ENCODE results near the gene APBB2.

Gene APBB2

DNA sequence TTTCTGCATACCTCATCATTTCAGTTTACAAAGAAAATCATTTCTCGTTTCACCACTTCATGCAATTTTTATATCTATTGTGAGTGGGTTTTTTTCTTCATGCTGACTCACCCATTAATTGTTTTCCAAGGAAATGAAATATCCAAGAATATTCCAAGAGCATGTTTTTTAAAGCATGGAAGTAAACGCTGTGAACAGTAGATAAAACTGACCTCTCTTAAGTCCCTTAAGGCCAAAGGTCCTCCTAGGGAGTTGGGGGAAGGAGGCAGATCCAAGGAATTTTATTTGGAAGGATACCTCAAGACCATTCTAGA lies 2.6 kb upstream of the APBB2 start:
- H3K4me3 ChIP-seq (ENCODE audit: low read length): no peak overlapping the region; the same call in 1 of the 2 replicates
- no peak for DNase-seq (ENCODE audit: low read depth, low spot score)

DNA sequence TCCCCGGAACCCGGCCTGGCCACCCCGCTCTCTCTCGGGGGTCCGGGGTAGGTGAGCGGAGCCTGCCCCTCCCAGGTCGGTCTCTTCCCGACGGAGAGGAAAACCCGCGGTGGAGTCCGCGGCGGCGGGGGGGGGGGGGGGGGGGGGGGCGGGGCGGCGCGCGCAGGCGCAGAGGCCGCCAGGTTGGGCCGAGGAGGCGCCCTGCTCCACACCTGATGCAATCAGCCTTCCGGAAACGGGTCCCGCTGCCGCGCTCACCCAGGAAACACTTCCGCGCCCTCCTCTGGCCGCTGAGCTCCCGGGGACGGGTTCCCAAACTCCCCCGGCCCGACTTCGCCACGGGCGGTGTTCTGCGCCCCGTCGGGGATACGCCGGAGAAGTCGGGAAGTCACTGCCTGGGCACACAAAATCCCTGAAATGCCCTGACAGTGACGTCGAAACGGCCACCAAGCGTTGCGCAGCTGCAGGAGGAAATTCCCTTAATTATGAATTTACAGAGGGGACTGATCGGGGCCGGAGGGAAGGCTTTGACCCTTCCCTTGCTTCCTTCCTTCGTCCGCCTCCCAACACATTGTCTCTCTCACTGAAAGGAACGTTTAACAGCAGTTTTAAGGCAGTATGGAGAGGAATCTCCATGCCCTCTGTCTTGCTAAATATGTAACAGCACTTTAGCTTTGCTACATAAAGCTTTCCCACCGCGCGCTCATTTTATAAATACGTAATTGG lies 2.1 kb upstream of the APBB2 start:
- H3K4me3 ChIP-seq (ENCODE audit: low read length): peak overlapping the region; percentile 53
- peak; percentile 56 for DNase-seq (ENCODE audit: low read depth, low spot score)

DNA sequence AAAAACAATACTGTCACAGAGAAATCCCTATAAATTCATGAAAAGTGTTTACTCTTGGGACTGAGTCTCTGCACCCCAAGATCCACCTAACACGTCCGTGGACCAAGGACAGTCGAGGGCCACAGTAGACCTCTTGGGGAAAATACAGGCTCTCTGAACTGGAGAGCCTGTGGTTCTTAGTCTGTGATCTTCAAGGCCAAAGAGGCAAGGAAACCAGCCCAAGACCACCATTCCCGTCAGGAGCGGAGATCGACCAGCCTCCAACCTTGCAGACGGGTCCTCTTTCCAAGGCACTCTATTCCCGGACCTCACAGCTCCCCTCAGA lies 1.6 kb upstream of the APBB2 start:
- no peak for DNase-seq (ENCODE audit: low read depth, low spot score)
- H3K4me3 ChIP-seq (ENCODE audit: low read length): peak overlapping the region; percentile 53

DNA sequence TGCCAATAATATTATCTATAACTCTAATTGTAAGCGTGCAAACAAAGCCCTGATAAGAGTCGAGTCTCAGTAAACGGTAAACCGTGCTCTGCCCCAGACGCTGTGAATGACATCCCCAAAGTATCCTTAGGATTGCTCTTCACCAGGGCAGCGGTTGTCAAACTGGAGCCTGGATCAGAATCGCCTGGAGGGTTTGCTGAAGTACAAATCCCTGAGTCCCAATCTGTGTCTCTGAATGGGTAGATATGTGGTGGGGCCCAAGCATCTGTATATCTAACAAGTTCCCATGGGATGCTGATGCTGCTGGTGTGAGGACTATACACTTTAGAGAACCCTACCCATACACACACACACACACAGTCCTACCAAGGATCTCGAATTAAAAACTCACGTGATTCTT lies 813 bp upstream of the APBB2 start:
- no peak for DNase-seq (ENCODE audit: low read depth, low spot score)
- H3K4me3 ChIP-seq (ENCODE audit: low read length): no peak overlapping the region

DNA sequence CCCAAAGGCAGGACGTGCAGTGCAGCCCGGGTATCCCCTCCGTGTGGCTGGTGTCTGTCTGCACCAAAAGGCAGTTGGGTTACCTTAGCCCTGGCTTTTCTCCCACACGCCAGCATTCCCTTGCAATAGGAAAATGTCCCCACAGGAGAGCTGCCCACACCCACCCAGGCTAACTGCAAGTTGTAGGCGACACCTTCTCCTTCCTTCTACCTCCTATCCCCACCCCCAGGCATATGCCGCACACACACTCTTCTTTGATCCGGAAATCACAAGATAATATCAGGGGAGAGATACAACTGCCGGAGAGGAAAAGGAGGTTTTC lies 444 bp upstream of the APBB2 start:
- no peak for DNase-seq (ENCODE audit: low read depth, low spot score)
- peak overlapping the region; percentile 65 for H3K4me3 ChIP-seq (ENCODE audit: low read length)

DNA sequence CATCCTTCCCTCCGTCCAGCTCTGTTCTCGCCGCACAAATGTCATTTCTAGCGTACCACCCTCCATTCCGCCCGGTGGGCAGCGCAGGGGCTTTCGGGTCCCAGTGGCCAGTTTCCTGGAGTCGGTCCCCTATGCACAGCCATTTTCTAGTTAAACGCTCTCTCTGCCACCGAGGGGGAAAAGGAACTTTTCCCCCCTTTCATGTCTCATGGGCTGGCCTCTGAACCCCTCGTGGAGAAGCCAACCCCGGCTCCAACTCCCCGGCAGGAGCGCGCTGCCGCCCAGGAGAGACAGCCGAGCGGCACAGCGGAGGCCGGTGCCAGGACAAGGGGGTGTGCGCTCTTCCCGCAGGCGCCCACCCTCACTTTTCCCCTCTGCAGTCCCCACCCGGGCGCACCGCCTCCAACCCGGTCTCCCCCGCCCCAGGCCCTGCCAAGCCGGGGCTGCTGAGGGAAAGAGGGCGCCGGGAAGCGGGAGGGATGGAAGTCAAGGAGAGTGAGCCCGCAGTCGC lies 662 bp downstream of the APBB2 start:
- DNase-seq (ENCODE audit: low read depth, low spot score): no peak
- peak overlapping the region; percentile 65 for H3K4me3 ChIP-seq (ENCODE audit: low read length)

DNA sequence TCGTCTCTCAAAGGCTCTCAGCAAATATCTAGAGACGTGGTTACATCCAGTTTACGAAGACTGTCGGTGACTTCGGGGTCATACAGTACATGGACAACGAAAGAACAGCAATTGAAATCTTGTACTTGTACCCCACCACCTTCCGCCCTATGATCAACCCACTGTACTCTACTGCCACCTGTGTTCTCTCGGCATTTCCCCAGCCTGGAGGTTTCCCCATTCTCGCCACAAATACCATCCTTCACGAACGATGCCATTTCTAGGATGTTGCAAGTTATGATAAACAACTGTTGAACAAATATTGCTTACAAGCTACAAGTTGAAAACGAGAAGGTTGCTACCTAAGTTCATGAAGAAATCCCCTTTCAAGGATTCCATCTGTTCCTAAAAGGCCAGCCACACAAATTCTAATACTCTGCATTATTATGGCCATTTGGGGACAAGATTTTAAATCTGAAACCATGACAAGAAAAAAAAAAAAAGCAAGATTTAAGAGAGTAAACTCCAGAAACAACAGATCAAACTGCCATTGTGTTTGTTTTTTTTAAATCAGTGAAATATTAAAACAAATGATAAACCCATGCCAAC lies 1.6 kb downstream of the APBB2 start:
- H3K4me3 ChIP-seq (ENCODE audit: low read length): no peak overlapping the region
- no peak for DNase-seq (ENCODE audit: low read depth, low spot score)

DNA sequence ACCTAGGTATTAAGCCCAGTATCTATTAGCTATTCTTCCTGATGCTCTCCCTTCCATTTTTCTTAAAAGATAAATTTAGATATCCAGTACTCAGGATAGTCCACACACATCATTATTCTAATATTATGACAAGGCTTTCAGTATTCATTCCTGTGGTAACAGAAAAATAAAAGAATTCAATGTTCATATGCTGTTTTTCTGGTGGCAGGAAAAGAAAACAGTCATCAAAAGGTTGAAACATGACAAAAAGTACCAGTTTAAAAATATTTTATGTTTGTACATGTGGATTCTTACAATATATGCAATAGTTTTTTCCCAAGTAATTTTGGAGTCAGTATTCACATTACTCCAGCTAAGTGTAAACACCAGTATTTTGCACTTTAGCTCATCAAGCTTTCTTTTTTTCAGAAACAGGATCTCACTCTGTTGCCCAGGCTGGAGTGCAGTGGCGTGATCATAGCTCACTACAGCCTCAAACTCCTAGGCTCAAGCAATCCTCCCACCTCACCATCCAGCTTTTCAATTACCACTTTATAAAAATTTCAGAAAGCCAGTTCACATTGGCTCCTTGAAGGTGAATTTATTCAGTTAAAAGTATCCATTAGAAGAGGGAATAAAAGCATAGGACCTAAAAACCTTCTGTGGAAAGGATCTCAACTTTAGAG lies 2.3 kb downstream of the APBB2 start:
- no peak for DNase-seq (ENCODE audit: low read depth, low spot score)
- H3K4me3 ChIP-seq (ENCODE audit: low read length): no peak overlapping the region

DNA sequence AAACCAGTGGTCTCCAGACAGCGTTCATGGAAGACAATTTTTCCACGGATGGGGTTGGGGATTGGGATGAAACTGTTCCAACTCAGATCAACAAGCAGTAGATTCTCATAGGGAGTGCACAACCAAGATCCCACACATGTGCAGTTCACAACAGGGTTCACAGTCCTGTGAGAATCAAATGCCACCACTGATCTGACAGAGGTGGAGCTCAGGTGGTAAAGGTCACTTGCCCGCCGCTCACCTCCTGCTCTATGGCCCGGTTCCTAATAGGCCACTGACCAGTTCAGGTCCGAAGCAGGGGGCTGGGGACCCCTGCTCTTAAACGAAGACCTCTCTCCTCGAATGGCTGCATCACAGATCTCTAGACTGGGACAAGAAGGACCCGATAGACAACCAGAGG lies 4.4 kb downstream of the APBB2 start:
- H3K4me3 ChIP-seq (ENCODE audit: low read length): no peak overlapping the region
- DNase-seq (ENCODE audit: low read depth, low spot score): no peak

DNA sequence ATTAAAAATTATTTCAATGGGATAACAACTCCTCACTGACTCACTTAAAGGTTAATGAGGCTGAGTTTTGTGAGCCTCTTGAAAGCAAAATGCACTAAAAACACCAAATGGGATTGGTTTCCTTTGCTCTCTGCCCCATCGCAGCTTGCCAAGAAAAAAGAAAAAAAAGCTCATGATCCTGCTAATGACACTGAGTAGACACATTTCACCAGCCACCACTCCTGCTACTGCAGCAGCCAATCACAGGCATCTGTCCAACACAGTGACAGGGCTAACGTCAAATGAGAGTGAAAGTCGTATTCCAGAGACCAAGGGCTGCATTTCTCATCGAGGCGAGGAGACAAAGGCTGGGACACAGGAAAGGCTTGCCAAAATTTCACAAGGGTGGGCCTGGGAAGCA lies 5.2 kb downstream of the APBB2 start:
- no peak for DNase-seq (ENCODE audit: low read depth, low spot score)
- no peak overlapping the region for H3K4me3 ChIP-seq (ENCODE audit: low read length)

DNA sequence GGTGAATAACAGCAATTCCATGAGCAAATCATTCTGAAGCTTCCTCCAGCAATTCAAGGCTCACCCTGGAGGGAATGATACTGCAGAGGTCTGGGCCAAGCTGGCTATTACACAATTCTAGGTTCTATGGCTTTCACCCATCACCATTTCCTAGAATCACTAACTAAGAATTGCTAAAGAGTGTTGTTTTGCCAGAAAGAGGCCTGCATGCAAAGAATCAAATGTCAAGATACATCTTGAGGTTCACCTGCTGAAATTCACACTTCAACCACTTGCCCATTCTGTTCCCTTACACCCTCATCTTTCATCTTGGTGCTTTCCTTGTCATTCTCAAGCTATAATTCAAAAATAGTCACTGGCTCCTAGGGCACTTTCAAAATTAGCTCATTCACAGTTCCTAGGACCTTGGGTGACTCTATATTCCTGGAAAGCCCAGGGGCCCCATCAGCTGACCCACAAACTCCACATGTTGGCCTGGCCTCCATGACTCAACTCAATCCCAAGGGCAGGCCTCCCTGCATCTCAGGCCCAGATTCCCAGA lies 7.0 kb downstream of the APBB2 start:
- H3K4me3 ChIP-seq (ENCODE audit: low read length): no peak overlapping the region
- DNase-seq (ENCODE audit: low read depth, low spot score): no peak

DNA sequence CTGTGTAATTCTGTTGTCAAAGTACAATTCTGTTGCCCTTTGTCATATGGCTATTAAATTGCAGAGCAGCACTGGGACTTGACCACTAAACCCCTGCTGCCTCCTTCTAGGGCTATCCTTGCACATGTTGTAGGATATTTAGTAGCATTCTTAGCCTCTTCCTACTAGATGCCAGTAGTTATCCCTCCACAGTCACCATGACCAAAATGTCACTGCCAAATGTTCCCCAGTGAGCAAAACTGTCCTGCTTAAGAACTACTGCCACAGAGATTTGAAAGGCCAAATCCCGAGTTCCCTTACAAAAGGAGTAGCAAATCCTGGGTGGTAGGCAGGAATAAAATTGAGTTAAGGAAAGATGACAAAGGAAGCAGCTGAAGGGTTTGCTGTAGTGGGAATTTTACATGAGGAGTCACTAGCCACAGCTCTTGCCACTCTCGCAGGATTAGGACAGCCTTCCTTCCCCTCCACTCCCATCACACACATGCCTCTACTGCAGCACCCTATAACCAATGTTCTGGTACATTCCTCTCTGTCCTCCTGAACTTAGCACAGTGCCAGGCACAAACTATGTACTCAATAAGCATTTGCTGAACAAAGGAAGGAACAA lies 8.4 kb downstream of the APBB2 start:
- no peak overlapping the region for H3K4me3 ChIP-seq (ENCODE audit: low read length)
- DNase-seq (ENCODE audit: low read depth, low spot score): no peak

DNA sequence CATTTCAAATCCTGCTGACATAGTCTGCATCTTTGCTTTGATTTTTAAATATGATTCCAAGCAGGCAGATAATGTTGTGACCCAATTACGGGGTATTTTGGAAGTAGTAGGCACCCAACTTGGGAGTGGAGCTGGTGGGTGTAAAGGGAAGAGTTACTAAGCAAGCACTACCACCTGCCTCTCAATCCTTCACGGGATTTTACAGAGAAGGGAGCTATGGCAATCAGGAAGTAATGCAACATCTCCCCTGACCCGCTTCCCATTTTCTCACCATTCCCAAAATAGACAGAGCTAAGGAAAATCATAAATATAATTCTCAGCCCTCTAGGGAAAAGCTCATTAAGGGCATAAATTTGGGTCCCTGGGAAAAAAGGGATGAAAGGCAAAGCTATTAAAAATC lies 9.2 kb downstream of the APBB2 start:
- no peak overlapping the region for H3K4me3 ChIP-seq (ENCODE audit: low read length)
- no peak for DNase-seq (ENCODE audit: low read depth, low spot score)

DNA sequence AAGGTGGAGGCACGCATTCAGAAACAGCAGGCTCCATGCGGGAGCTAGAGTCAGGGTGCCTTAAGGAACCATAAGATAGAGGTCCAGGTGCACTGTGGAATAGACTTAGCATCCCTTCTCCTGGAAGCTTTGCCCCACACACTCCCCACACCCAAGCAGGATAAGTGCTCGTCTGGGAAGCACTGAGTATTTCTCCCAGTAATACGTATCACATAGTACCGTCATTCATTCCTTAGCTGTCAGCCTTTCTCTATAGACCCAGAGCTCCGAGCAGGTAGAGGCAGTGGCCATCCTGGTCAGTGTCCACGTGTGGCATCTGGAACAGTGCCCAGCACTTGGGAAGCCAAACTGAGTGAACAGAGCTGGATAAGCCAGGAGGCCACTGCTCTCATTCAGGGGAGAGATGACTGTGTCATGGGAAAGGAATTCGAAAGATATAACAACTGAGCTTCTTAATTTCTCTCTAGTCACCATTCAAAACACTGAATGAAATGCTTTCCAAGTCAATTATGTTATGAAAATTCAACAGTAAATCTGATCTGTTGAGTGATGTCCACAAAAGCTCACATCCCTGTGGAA lies 9.9 kb downstream of the APBB2 start:
- DNase-seq (ENCODE audit: low read depth, low spot score): no peak
- no peak overlapping the region for H3K4me3 ChIP-seq (ENCODE audit: low read length)

DNA sequence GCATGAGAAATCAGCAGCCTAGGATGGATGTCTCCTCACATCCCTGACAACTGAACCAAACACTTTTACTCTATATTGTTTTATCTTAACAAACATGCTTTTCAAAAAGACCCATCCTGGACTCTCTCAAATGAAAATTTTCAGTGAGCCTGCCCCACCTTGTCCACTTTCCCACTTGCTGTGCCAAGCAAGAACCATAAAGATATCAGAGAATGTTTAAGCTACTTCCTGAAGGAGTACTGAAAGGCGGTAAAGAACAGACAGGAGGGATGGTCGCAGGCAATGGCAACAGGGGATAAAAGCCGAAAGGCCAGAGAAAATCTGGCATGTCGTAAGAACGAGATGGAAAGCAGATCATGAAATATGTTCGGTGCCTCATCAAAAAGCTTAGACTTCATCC lies 10.5 kb downstream of the APBB2 start:
- no peak for DNase-seq (ENCODE audit: low read depth, low spot score)
- no peak overlapping the region for H3K4me3 ChIP-seq (ENCODE audit: low read length)

DNA sequence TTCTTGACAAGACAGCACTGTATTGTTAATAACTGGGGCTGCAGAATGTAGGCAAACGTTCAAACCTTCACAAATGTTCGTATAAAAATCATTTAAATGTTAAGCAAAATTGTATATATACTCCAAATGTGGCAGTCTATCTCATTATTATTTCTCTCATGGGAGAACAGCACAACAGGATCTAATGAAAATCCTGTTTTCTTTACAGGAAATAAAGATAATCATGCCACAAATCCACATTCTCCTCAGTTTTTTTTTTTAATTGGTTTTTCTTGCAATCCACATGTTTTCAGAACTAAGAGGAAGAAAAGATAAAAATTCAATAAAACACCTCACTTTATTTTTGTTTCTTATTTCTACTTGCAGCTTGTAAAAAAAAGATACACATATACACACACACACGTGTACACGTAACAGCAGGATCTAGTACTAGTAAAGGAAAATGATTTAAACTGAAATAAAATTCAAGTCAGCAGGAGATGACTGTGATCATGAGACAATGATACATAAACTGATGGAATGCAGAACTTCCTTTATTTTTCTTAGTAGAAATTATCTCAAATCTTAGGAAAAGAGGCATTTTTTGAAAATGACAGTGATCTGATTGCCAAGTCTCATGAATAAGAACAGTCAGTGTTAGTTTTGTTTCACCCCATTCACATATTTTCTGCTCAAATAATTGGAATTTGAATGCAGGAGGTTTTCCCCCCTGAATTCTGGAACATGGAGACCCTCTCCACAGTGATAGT lies 11.3 kb downstream of the APBB2 start:
- DNase-seq (ENCODE audit: low read depth, low spot score): no peak
- no peak overlapping the region for H3K4me3 ChIP-seq (ENCODE audit: low read length)

DNA sequence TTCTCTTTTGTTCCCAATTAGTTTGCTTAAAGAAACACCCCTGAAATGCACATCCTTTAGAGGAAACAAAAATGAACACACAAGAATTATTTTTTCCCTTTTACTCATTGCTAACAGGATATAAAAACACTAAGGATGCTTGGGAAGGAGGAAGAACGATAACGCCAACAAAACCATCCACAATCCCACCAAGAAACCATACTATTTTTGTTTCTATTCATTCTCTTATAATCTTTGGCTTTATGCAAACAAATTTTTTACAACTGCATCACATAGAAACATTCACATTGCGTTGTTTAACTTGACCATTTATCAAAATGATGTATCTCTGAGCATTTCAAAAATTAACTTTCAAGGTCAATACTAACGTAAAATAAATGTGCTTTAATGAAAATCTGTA lies 12.0 kb downstream of the APBB2 start:
- H3K4me3 ChIP-seq (ENCODE audit: low read length): no peak overlapping the region
- DNase-seq (ENCODE audit: low read depth, low spot score): no peak

DNA sequence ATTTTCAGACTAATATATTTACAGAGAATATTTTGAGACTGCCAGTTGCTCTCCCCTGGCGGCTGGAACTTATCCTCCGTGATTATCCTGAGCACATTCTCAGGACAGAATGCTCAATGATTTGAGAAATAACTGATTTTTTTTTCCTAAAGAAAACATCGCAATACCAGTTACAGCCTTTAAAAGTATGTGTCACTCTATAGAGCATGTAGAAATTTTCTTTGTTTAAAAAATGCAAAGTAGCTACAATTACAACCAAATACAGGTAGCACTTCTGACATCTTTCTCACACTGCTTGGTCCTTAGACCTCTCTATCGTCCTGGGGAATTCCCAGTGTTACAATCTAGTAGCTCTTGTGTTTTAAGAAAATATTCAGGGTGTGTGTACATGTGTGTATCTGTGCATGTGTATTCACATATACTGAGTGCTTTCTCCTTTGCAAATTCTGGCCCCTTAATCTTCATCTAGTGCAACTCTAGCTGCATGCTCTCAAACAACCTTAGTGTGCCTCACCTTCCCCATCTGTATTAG lies 13.8 kb downstream of the APBB2 start:
- DNase-seq (ENCODE audit: low read depth, low spot score): no peak
- H3K4me3 ChIP-seq (ENCODE audit: low read length): no peak overlapping the region

DNA sequence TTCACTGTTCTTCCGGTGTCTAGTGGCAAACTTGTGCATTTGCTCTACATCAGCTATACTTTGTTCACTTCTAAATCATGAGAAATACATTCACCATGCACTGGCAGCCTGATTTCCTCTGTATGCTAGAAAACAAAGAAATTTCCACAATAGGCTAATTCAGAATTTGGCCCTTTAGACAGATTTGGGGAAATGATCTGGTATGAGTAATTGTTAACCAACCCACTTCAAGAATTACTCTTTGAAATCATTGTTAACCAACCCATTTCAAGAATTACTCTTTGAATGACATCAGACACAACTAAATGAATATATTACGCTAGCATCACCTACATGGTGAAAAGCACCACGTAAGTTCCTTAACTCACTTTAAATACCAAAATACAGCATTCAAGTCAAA lies 14.6 kb downstream of the APBB2 start:
- no peak overlapping the region for H3K4me3 ChIP-seq (ENCODE audit: low read length)
- no peak for DNase-seq (ENCODE audit: low read depth, low spot score)

All from Jurkat, Clone E6-1 (cell line).